Fibroblast of lung (primary cell): ENCODE measurements around the gene CARMIL1. TPM values are rescaled to one million over a fixed set of nuclear protein-coding genes. Genes with fewer than 3 reads are reported as not detected.

ENCODE experiments used
- DNase-seq, 2 donors: peaks; one replicate each; pipeline versions ENCODE4 v3.0.0 to v3.0.0-alpha.2; 2010; ENCODE audit warnings: low read depth in 2 of 2
- H2AFZ ChIP-seq: 2 replicates; pipeline ENCODE4 v1.5.1; 2012; ENCODE audit warnings: low read length, control low read depth, inconsistent platforms
- H3K27ac ChIP-seq: 2 replicates; pipeline ENCODE4 v1.5.1; 2011; ENCODE audit warnings: low read length, control low read depth; ENCODE audit not compliant: insufficient read depth
- H3K27me3 ChIP-seq: 2 replicates; pipeline ENCODE4 v1.5.1; 2011; ENCODE audit warnings: mild to moderate bottlenecking, low read length; ENCODE audit not compliant: control insufficient read depth, insufficient read depth
- H3K36me3 ChIP-seq: 2 replicates; pipeline ENCODE4 v1.5.1; 2011; ENCODE audit warnings: low read length; ENCODE audit not compliant: control insufficient read depth, insufficient read depth
- H3K4me1 ChIP-seq: 2 replicates; pipeline ENCODE4 v1.5.1; 2011; ENCODE audit warnings: low read length; ENCODE audit not compliant: control insufficient read depth, insufficient read depth; ENCODE audit errors: extremely low read depth
- H3K4me2 ChIP-seq: 2 replicates; pipeline ENCODE4 v1.5.1; 2011; ENCODE audit warnings: low read length, control low read depth; ENCODE audit not compliant: insufficient read depth; ENCODE audit errors: extremely low read depth
- H3K4me3 ChIP-seq, 4 experiments: fragments of 200-600 bp in 1 of 4; sonication (generic) in 1 of 4; replicated peaks in 1 of 4; 2 replicates each; pipeline ENCODE4 v1.5.1; 2011 to 2016; ENCODE audit warnings: low read length in 4 of 4, low read depth in 3 of 4, mild to moderate bottlenecking in 3 of 4, control low read depth in 2 of 4, inconsistent platforms in 1 of 4, mixed read lengths in 1 of 4; ENCODE audit not compliant: insufficient read depth in 1 of 4; ENCODE audit errors: control extremely low read depth in 1 of 4
- H3K79me2 ChIP-seq: 2 replicates; pipeline ENCODE4 v1.5.1; 2012; ENCODE audit warnings: mild to moderate bottlenecking, low read length, inconsistent platforms; ENCODE audit not compliant: control insufficient read depth, insufficient read depth
- H3K9ac ChIP-seq: 2 replicates; pipeline ENCODE4 v1.5.1; 2011; ENCODE audit warnings: mild to moderate bottlenecking, low read length, control low read depth; ENCODE audit not compliant: insufficient read depth
- H3K9me3 ChIP-seq: 2 replicates; pipeline ENCODE4 v1.5.1; 2012; ENCODE audit warnings: low read depth, low read length; ENCODE audit not compliant: control insufficient read depth, insufficient read depth
- H4K20me1 ChIP-seq: 2 replicates; pipeline ENCODE4 v1.5.1; 2011; ENCODE audit warnings: low read length; ENCODE audit not compliant: control insufficient read depth, insufficient read depth; ENCODE audit errors: extremely low read depth
- EZH2 ChIP-seq: IDR thresholded peaks from 2 replicates; pipeline ENCODE4 v1.5.1; 2012; ENCODE audit warnings: low read length, control low read depth, mild to moderate bottlenecking; ENCODE audit errors: missing control alignments
- polyA minus RNA-seq: library from RNA; depleted of rRNA, polyadenylated mRNA; stranded (reverse); fragments of >200 nt; gene quantifications from 2 replicates; pipeline ENCODE4 v1.2.3, GENCODE V29; 2011; ENCODE audit warnings: low replicate concordance
- polyA plus RNA-seq, 2 donors: library from polyadenylated mRNA; depleted of rRNA in 1 of 2; stranded (reverse) in 1 of 2; unstranded in 1 of 2; fragments of >200 nt; gene quantifications; 2 replicates each; pipeline ENCODE4 v1.2.1, GENCODE V29; 2011 to 2012; ENCODE audit warnings: missing spikeins in 1 of 2
- total RNA-seq: library from RNA; depleted of rRNA; stranded (reverse); fragments of >200 nt; gene quantifications from 2 replicates; pipeline ENCODE4 v1.2.1, GENCODE V29; 2014
- TF ChIP-seq, protein P1 (sequence below), 2 donors: IDR thresholded peaks in 1 of 2; conservative IDR thresholded peaks in 1 of 2; 1 replicate in 1 of 2; 2 replicates in 1 of 2; pipeline ENCODE4 v1.5.1; 2011 to 2012; ENCODE audit warnings: low read length in 2 of 2, control low read depth in 1 of 2, inconsistent platforms in 1 of 2, low read depth in 1 of 2, mild to moderate bottlenecking in 1 of 2

CARMIL1 gene
- 10.2 and 10.5 TPM in 2 replicates for total RNA-seq
- 7.0 and 12.5 TPM in 2 replicates for polyA plus RNA-seq
- 8.9 and 15.2 TPM in 2 replicates for polyA plus RNA-seq (2012)
- polyA minus RNA-seq: 2.3 and 6.6 TPM in 2 replicates

DNA sequence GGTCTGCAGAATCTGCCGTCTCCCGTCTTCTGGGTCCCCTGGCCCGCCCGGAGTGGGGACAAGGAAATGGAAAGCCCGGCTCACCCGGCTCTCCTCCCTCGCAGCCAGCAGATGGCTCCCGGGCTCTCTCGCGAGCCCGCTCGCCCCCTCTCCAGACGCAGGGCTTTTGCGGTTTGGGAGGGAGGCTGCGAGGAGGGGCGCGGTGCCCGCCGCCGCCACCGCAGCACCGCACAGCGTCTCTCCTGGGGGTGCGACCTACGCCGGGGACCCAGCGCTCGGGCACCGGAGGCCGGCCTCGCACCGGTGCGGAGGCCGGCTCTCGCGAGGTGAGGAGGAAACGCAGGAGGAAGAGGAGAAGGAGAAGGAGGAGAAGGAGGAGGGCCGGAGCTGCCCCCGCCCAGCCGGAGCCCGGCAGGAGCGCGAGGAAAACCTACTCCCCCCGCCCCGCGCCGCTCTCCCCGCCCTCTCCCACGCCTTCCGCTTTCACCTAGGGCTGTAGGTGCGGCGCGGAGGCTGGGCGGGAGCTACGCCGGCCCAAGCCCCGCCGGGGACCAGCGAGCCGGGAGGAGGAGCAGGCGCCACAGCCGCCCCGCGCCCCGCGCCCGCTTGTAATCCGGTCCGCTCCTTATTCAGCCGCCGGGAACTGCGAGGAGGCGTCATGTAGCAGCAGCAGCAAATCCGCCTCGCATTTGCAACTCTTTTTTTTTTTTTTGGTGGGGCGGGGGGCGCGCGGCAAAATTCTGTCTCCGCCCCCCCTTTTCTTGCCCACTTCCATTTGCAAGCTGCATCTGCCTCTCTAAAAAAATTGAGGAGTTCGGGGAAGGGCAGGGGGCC lies at the start of gene CARMIL1:
TSS of gene CARMIL1 (plus strand) at position 461 of the 834 bp plus-strand sequence. CDS start 422 bp downstream, outside the sequence.
- TF ChIP-seq, protein P1, sequence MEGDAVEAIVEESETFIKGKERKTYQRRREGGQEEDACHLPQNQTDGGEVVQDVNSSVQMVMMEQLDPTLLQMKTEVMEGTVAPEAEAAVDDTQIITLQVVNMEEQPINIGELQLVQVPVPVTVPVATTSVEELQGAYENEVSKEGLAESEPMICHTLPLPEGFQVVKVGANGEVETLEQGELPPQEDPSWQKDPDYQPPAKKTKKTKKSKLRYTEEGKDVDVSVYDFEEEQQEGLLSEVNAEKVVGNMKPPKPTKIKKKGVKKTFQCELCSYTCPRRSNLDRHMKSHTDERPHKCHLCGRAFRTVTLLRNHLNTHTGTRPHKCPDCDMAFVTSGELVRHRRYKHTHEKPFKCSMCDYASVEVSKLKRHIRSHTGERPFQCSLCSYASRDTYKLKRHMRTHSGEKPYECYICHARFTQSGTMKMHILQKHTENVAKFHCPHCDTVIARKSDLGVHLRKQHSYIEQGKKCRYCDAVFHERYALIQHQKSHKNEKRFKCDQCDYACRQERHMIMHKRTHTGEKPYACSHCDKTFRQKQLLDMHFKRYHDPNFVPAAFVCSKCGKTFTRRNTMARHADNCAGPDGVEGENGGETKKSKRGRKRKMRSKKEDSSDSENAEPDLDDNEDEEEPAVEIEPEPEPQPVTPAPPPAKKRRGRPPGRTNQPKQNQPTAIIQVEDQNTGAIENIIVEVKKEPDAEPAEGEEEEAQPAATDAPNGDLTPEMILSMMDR (conservative IDR thresholded peaks at IDR 0.05 in 1 of 2, IDR thresholded peaks at IDR 0.05 in 1 of 2; ENCODE audit: low read depth in 1 of 2, low read length in 2 of 2): peak; percentile 66 to 71
- no peak for TF ChIP-seq EZH2
- Histone ChIP-seq H2AFZ (peak within 1 kb of the TSS; percentile 71), H3K27me3 (no peaks in the 10 kb centered on the region), H3K27ac (peak within 1 kb of the TSS; percentile 61), H3K4me1 (peaks cover 3% of the 10 kb centered on the region), H4K20me1 (no peaks in the 10 kb centered on the region), H3K9me3 (no peaks in the 10 kb centered on the region), H3K36me3 (no peaks in the 10 kb centered on the region), H3K9ac (peak within 1 kb of the TSS; percentile 71), H3K4me2 (peak within 1 kb of the TSS; percentile 84), H3K79me2 (peaks cover 2% of the 10 kb centered on the region), H3K4me3 (peak within 1 kb of the TSS; percentile 58 to 98 (median 83))
- peak; percentile 70 to 75 for DNase-seq

DNA sequence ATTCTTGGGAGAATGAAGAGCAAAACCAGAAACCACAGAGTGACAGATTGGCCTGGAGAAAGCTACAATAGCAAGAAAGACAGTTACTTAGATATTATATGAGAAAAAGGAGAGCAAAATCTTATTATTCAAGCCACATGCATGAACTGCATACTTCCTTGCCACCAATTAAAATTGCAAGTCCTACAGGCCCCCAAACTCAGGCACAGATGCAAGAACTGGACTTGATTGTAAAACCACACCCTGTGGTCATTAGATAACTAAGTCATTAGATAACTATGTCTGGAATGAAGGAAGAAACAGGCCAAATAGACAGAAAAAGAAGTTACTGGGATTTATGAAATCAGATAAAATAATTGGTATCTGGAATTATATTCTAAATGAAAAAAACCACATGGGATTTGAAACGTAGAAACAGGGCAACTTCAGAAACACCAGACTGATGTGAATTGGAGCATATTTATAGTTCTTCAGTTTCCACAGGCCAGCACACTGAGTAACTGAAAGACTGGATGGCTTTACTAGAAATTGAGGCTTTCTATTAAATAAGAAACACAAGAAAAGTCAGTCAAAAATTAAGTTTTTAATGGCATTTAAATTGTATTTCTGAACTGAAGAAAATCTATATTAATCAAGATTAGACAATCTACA lies 49.4 kb upstream of the CARMIL1 start:
- peak overlapping the region; percentile 48 for H3K27ac ChIP-seq
- H4K20me1 ChIP-seq: no peaks in the 10 kb centered on the region
- no peaks in the 10 kb centered on the region for H3K27me3 ChIP-seq
- peaks cover 7% of the 10 kb centered on the region for H3K4me1 ChIP-seq
- H3K4me2 ChIP-seq: peak overlapping the region; percentile 19
- H3K9ac ChIP-seq: no peak overlapping the region
- TF ChIP-seq EZH2: no peak
- TF ChIP-seq, protein P1 (conservative IDR thresholded peaks at IDR 0.05 in 1 of 2, IDR thresholded peaks at IDR 0.05 in 1 of 2; ENCODE audit: low read depth in 1 of 2, low read length in 2 of 2): no peak
- DNase-seq: peak; percentile 70 to 95
- H3K4me3 ChIP-seq: no peak overlapping the region
- H3K79me2 ChIP-seq: no peaks in the 10 kb centered on the region
- H3K9me3 ChIP-seq: no peaks in the 10 kb centered on the region
- no peaks in the 10 kb centered on the region for H3K36me3 ChIP-seq
- H2AFZ ChIP-seq: no peak overlapping the region

- Histone ChIP-seq H4K20me1 (no peaks in the 10 kb centered on the region), H3K9ac (no peak overlapping the region), H3K36me3 (no peaks in the 10 kb centered on the region), H3K4me1 (peaks cover 7% of the 10 kb centered on the region), H3K4me3 (no peak overlapping the region), H3K27me3 (no peaks in the 10 kb centered on the region), H3K4me2 (no peak overlapping the region), H3K79me2 (no peaks in the 10 kb centered on the region), H3K9me3 (no peaks in the 10 kb centered on the region), H2AFZ (no peak overlapping the region), H3K27ac (no peak overlapping the region)
- peak; percentile 13 to 23 for DNase-seq
- no peak for TF ChIP-seq EZH2
- TF ChIP-seq, protein P1 (conservative IDR thresholded peaks at IDR 0.05 in 1 of 2, IDR thresholded peaks at IDR 0.05 in 1 of 2; ENCODE audit: low read depth in 1 of 2, low read length in 2 of 2): no peak
Observed at GRCh38 chr6:25232479-25232878, 46.7 kb upstream of the CARMIL1 start.
